Ovary (tissue), 3 donors: ENCODE results near the gene GUCA2B.

Experiments
- CTCF ChIP-seq, 3 donors: fragments of 450-650 bp in 2 of 3; fragments of 200-600 bp in 1 of 3; IDR thresholded peaks; one replicate each; pipeline versions ENCODE4 v1.5.1 to v1.8.0; 2016 to 2022; ENCODE audit warnings: antibody characterized with exemption in 3 of 3, mild to moderate bottlenecking in 1 of 3
- EP300 ChIP-seq: sonication (generic); formaldehyde crosslinking; IDR thresholded peaks from one replicate; pipeline ENCODE4 v1.6.1; 2017; ENCODE audit warnings: antibody characterized with exemption
- POLR2A ChIP-seq: fragments of 450-650 bp; IDR thresholded peaks from one replicate; pipeline ENCODE4 v1.6.1; 2017; ENCODE audit warnings: antibody characterized with exemption, mild to moderate bottlenecking, moderate library complexity
- donor health status: DM: no; HTN: no; CAD: no.

DNA sequence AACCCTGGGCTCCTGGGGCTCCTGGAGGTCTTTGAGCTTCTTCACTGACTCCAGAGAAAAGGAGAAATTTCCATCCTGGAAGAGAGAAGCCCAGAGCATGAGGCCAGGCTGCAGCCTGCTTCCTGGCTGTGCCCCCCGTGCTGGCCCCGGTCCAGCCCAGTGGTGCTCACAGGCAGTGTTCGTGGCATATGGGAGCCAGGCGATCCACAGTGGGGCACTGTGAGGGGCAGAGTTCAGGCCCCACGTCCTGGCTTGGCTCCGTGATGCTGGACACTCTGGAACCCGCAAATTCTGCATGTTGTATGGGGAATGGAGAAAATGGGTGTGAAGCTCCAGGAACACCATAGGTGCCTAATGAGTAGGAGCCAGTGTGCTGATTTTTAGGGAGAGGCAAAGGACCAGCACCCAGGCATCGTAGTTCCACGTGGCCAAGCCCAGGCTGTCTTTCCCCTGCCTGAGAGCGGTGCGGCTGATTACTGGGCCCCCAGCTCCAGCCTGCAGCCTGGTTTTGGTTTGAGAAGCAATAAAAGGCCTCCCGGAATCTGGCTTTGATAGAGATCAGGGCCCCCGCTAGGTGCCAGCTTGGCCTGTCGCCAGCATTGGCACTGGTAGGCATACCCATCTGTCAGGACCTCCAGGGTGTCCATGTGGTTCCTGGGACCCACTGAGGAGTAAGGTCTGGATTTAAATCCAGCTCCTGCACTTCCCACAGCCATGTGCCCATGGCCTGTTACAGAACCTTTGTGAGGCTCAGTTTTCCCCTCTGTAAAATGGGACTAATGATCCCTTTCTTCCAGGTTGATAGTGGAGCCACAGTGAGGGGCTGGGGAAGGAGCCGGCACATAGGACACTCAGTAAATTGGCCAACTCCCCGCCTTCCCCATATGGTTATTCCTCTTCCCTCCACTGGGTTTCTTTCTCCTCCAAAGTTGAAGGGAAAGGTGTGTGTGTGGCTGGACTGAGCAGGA lies 10.6 kb downstream of the GUCA2B start:
- no peak for TF ChIP-seq CTCF (IDR thresholded peaks at IDR 0.05)
- no peak for TF ChIP-seq POLR2A
- TF ChIP-seq EP300, result no peak
